ENCODE data around the gene MCC. TPM values are rescaled to one million over a fixed set of nuclear protein-coding genes. Genes with fewer than 3 reads are reported as not detected.

MCC gene
- total RNA-seq, 1 donor from 2014 or later: 1.1 TPM

- peaks cover 9% of the 10 kb centered on the region for H3K27me3 Mint-ChIP-seq
- H3K4me1 Mint-ChIP-seq: no peaks in the 10 kb centered on the region
- H3K9me3 Mint-ChIP-seq: peaks cover 17% of the 10 kb centered on the region
- no peak overlapping the region for H3K4me3 Mint-ChIP-seq
- no peak overlapping the region for H3K27ac Mint-ChIP-seq
- intact Hi-C loops (cut with micrococcal nuclease): no loop called here
- no peaks in the 10 kb centered on the region for H3K36me3 Mint-ChIP-seq (ENCODE audit: low read depth)
- DNase-seq: no peak
Measured at GRCh38 chr5:113128641-113129330, 359.5 kb downstream of the MCC start.

GRCh38 chr5:113128082-113128481 is 360.2 kb downstream of the MCC start:
- no peak for DNase-seq
- Mint-ChIP-seq H3K27ac (no peak overlapping the region), H3K9me3 (peaks cover 17% of the 10 kb centered on the region), H3K4me1 (no peaks in the 10 kb centered on the region), H3K27me3 (peaks cover 5% of the 10 kb centered on the region), H3K36me3 (ENCODE audit: low read depth) (no peaks in the 10 kb centered on the region), H3K4me3 (no peak overlapping the region)
- intact Hi-C loops (cut with micrococcal nuclease): no loop called here

GRCh38 chr5:113127021-113127420 is 361.2 kb downstream of the MCC start:
- H3K9me3 Mint-ChIP-seq: peaks cover 17% of the 10 kb centered on the region
- no peak overlapping the region for H3K4me3 Mint-ChIP-seq
- H3K36me3 Mint-ChIP-seq (ENCODE audit: low read depth): no peaks in the 10 kb centered on the region
- H3K27me3 Mint-ChIP-seq: peaks cover 5% of the 10 kb centered on the region
- H3K4me1 Mint-ChIP-seq: no peaks in the 10 kb centered on the region
- DNase-seq: no peak
- no peak overlapping the region for H3K27ac Mint-ChIP-seq
- intact Hi-C loops (cut with micrococcal nuclease): no loop called here

- no peak for DNase-seq
- Mint-ChIP-seq H3K4me3 (no peak overlapping the region), H3K27me3 (peaks cover 5% of the 10 kb centered on the region), H3K9me3 (peaks cover 17% of the 10 kb centered on the region), H3K4me1 (no peaks in the 10 kb centered on the region), H3K36me3 (ENCODE audit: low read depth) (no peaks in the 10 kb centered on the region), H3K27ac (no peak overlapping the region)
- intact Hi-C loops (cut with micrococcal nuclease): no loop called here
Measured at GRCh38 chr5:113125371-113125770, 362.9 kb downstream of the MCC start.

- Mint-ChIP-seq H3K4me1 (no peaks in the 10 kb centered on the region), H3K27ac (no peak overlapping the region), H3K36me3 (ENCODE audit: low read depth) (no peaks in the 10 kb centered on the region), H3K27me3 (peaks cover 5% of the 10 kb centered on the region), H3K9me3 (peaks cover 17% of the 10 kb centered on the region), H3K4me3 (no peak overlapping the region)
- intact Hi-C loops (cut with micrococcal nuclease): no loop called here
- DNase-seq: no peak
Measured at GRCh38 chr5:113124914-113125313, 363.3 kb downstream of the MCC start.

GRCh38 chr5:113124265-113124664 is 364.0 kb downstream of the MCC start:
- H3K9me3 Mint-ChIP-seq: peaks cover 13% of the 10 kb centered on the region
- no peaks in the 10 kb centered on the region for H3K4me1 Mint-ChIP-seq
- no peaks in the 10 kb centered on the region for H3K36me3 Mint-ChIP-seq (ENCODE audit: low read depth)
- intact Hi-C loops (cut with micrococcal nuclease): no loop called here
- no peak overlapping the region for H3K4me3 Mint-ChIP-seq
- H3K27me3 Mint-ChIP-seq: peaks cover 5% of the 10 kb centered on the region
- no peak for DNase-seq
- no peak overlapping the region for H3K27ac Mint-ChIP-seq

- H3K4me1 Mint-ChIP-seq: no peaks in the 10 kb centered on the region
- intact Hi-C loops (cut with micrococcal nuclease): no loop called here
- H3K27ac Mint-ChIP-seq: no peak overlapping the region
- no peaks in the 10 kb centered on the region for H3K36me3 Mint-ChIP-seq (ENCODE audit: low read depth)
- H3K9me3 Mint-ChIP-seq: peaks cover 7% of the 10 kb centered on the region
- H3K4me3 Mint-ChIP-seq: no peak overlapping the region
- H3K27me3 Mint-ChIP-seq: peaks cover 4% of the 10 kb centered on the region
- DNase-seq: no peak
Measured at GRCh38 chr5:113123618-113124017, 364.6 kb downstream of the MCC start.

GRCh38 chr5:113122053-113122452 is 366.2 kb downstream of the MCC start:
- DNase-seq: no peak
- Mint-ChIP-seq H3K9me3 (peaks cover 4% of the 10 kb centered on the region), H3K27me3 (peaks cover 2% of the 10 kb centered on the region), H3K27ac (no peak overlapping the region), H3K4me3 (no peak overlapping the region), H3K36me3 (ENCODE audit: low read depth) (no peaks in the 10 kb centered on the region), H3K4me1 (no peaks in the 10 kb centered on the region)
- intact Hi-C loops (cut with micrococcal nuclease): no loop called here

- DNase-seq: no peak
- Mint-ChIP-seq H3K27ac (no peak overlapping the region), H3K4me3 (no peak overlapping the region), H3K4me1 (no peaks in the 10 kb centered on the region), H3K27me3 (no peaks in the 10 kb centered on the region), H3K9me3 (no peaks in the 10 kb centered on the region), H3K36me3 (ENCODE audit: low read depth) (no peaks in the 10 kb centered on the region)
- intact Hi-C loops (cut with micrococcal nuclease): no loop called here
Measured at GRCh38 chr5:113119246-113119924, 368.9 kb downstream of the MCC start.

- Mint-ChIP-seq H3K4me3 (no peak overlapping the region), H3K36me3 (ENCODE audit: low read depth) (no peaks in the 10 kb centered on the region), H3K4me1 (no peaks in the 10 kb centered on the region), H3K27me3 (no peaks in the 10 kb centered on the region), H3K27ac (no peak overlapping the region), H3K9me3 (no peaks in the 10 kb centered on the region)
- intact Hi-C loops (cut with micrococcal nuclease): no loop called here
- no peak for DNase-seq
Measured at GRCh38 chr5:113118765-113119164, 369.5 kb downstream of the MCC start.

- Mint-ChIP-seq H3K4me3 (no peak overlapping the region), H3K4me1 (no peaks in the 10 kb centered on the region), H3K36me3 (ENCODE audit: low read depth) (no peaks in the 10 kb centered on the region), H3K9me3 (no peaks in the 10 kb centered on the region), H3K27me3 (no peaks in the 10 kb centered on the region), H3K27ac (no peak overlapping the region)
- intact Hi-C loops (cut with micrococcal nuclease): no loop called here
- no peak for DNase-seq
Measured at GRCh38 chr5:113118298-113118697, 370.0 kb downstream of the MCC start.

- no peak for DNase-seq
- Mint-ChIP-seq H3K36me3 (ENCODE audit: low read depth) (no peaks in the 10 kb centered on the region), H3K27ac (no peak overlapping the region), H3K27me3 (no peaks in the 10 kb centered on the region), H3K9me3 (no peaks in the 10 kb centered on the region), H3K4me1 (no peaks in the 10 kb centered on the region), H3K4me3 (no peak overlapping the region)
- intact Hi-C loops (cut with micrococcal nuclease): no loop called here
Measured at GRCh38 chr5:113117543-113118115, 370.6 kb downstream of the MCC start.

- Mint-ChIP-seq H3K27ac (no peak overlapping the region), H3K36me3 (ENCODE audit: low read depth) (no peaks in the 10 kb centered on the region), H3K9me3 (no peaks in the 10 kb centered on the region), H3K27me3 (no peaks in the 10 kb centered on the region), H3K4me1 (no peaks in the 10 kb centered on the region), H3K4me3 (no peak overlapping the region)
- intact Hi-C loops (cut with micrococcal nuclease): no loop called here
- no peak for DNase-seq
Measured at GRCh38 chr5:113115956-113116355, 372.3 kb downstream of the MCC start.

- Mint-ChIP-seq H3K27me3 (no peaks in the 10 kb centered on the region), H3K27ac (no peak overlapping the region), H3K36me3 (ENCODE audit: low read depth) (no peaks in the 10 kb centered on the region), H3K4me1 (no peaks in the 10 kb centered on the region), H3K4me3 (no peak overlapping the region), H3K9me3 (no peaks in the 10 kb centered on the region)
- intact Hi-C loops (cut with micrococcal nuclease): no loop called here
- no peak for DNase-seq
Measured at GRCh38 chr5:113115061-113115460, 373.2 kb downstream of the MCC start.

All from activated CD4-positive, alpha-beta T cell treated with anti-CD3 and anti-CD28 coated beads, Interleukin-2, amount 10 ng/mL, durations not matched to agents 24 days and 14 days (primary cell).